ENCODE measurements around the gene CXCL14. TPM values are rescaled to one million over a fixed set of nuclear protein-coding genes. Genes with fewer than 3 reads are reported as not detected.

Gene CXCL14
- total and polyA plus RNA-seq, 2 donors: 16.0 to 107 TPM

GRCh38 chr5:135602882-135603721 is 24.3 kb upstream of the CXCL14 start:
- Histone ChIP-seq H3K36me3 (ENCODE audit: insufficient read depth) (no peaks in the 10 kb centered on the region), H3K4me1 (ENCODE audit: insufficient read depth) (no peaks in the 10 kb centered on the region), H3K4me3 (ENCODE audit: low read depth, low read length) (no peak overlapping the region), H3K27ac (ENCODE audit: low read depth) (no peak overlapping the region)
- WGBS: 80% methylated on average over 7 of the region's 7 CpGs
- no peak for DNase-seq (ENCODE audit: extremely low spot score)

- no peaks in the 10 kb centered on the region for H3K36me3 ChIP-seq (ENCODE audit: insufficient read depth)
- 90% methylated on average over 3 of the region's 3 CpGs for WGBS
- H3K4me3 ChIP-seq (ENCODE audit: low read depth, low read length): no peak overlapping the region
- H3K4me1 ChIP-seq (ENCODE audit: insufficient read depth): no peaks in the 10 kb centered on the region
- DNase-seq (ENCODE audit: extremely low spot score): no peak
- H3K27ac ChIP-seq (ENCODE audit: low read depth): no peak overlapping the region
Observed at GRCh38 chr5:135601466-135601865, 22.7 kb upstream of the CXCL14 start.

- 89% methylated on average over 6 of the region's 6 CpGs for WGBS
- Histone ChIP-seq H3K27ac (ENCODE audit: low read depth) (no peak overlapping the region), H3K4me3 (ENCODE audit: low read depth, low read length) (no peak overlapping the region), H3K4me1 (ENCODE audit: insufficient read depth) (no peaks in the 10 kb centered on the region), H3K36me3 (ENCODE audit: insufficient read depth) (no peaks in the 10 kb centered on the region)
- no peak for DNase-seq (ENCODE audit: extremely low spot score)
Observed at GRCh38 chr5:135600971-135601381, 22.2 kb upstream of the CXCL14 start.

GRCh38 chr5:135600152-135600570 is 21.4 kb upstream of the CXCL14 start:
- no peak overlapping the region for H3K4me3 ChIP-seq (ENCODE audit: low read depth, low read length)
- DNase-seq (ENCODE audit: extremely low spot score): no peak

DNA sequence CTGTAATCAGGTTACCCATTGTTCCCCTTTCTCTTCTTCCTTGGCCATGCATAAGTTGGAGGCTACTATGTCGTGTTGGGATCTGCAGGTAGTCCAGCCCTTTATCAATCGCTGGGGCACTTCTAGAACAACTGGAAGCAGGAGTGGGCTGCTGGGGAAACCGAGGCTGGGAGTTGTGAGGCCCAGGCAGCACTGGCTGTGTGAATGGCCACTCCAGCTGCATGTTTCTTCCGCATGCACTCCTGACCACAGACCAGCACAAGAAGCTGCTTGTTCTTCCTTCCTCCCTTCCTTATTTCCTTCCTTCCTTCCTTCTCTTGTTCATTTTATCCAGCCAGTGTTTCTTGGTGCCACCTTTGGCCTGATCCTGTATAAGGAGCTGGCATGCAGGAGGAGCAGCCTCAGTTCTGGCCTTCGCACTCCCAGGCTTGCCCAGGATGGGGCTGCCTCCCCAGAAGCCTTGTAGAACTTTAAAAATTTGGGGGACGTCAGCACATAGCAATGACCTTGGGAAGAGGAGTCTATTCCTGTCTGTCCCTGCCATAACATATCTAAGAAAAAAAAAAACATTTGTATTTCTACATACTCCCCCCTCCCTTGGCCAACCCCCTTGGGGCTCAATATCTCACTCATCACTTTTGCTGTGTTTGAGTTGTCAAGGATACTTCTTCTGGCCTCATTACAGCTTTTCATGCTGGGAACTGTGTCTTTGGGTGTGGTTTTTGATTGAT is 20.8 kb upstream of the CXCL14 start:
- DNase-seq (ENCODE audit: extremely low spot score): no peak
- Histone ChIP-seq H3K4me3 (ENCODE audit: low read depth, low read length) (no peak overlapping the region), H3K27ac (ENCODE audit: low read depth) (no peak overlapping the region), H3K36me3 (ENCODE audit: insufficient read depth) (no peaks in the 10 kb centered on the region), H3K4me1 (ENCODE audit: insufficient read depth) (no peaks in the 10 kb centered on the region)
- 86% methylated on average over 6 of the region's 6 CpGs for WGBS

More at GRCh38 chr5:135600152-135600570, 21.4 kb upstream of the CXCL14 start:
- H3K27ac ChIP-seq (ENCODE audit: low read depth): no peak overlapping the region
- H3K4me1 ChIP-seq (ENCODE audit: insufficient read depth): no peaks in the 10 kb centered on the region
- 82% methylated on average over 5 of the region's 5 CpGs for WGBS
- no peaks in the 10 kb centered on the region for H3K36me3 ChIP-seq (ENCODE audit: insufficient read depth)

GRCh38 chr5:135598691-135599395 is 20.1 kb upstream of the CXCL14 start:
- Histone ChIP-seq H3K4me1 (ENCODE audit: insufficient read depth) (no peaks in the 10 kb centered on the region), H3K4me3 (ENCODE audit: low read depth, low read length) (no peak overlapping the region), H3K27ac (ENCODE audit: low read depth) (no peak overlapping the region), H3K36me3 (ENCODE audit: insufficient read depth) (no peaks in the 10 kb centered on the region)
- no peak for DNase-seq (ENCODE audit: extremely low spot score)
- 71% methylated on average over 9 of the region's 9 CpGs for WGBS

DNA sequence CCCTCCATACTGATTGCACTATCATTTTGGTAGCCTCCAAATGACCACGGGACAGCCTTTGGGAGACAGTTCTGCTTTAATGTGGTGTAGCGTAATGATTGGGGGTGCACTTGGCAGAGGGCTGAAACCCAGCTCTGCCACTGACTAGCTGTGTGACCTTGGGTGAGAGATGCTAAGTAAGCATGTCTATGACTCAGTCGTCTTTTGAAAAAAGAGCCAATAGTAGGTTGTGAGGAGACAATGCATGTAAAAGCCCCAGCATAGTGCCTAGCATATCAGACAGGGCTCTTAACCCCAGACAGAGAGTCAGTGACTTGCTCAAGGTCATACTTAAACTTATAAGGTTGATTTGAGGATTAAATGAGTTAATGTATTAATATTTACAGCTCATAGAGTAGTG is 18.0 kb upstream of the CXCL14 start:
- H3K36me3 ChIP-seq (ENCODE audit: insufficient read depth): no peaks in the 10 kb centered on the region
- H3K4me3 ChIP-seq (ENCODE audit: low read depth, low read length): no peak overlapping the region
- H3K4me1 ChIP-seq (ENCODE audit: insufficient read depth): no peaks in the 10 kb centered on the region
- no peak overlapping the region for H3K27ac ChIP-seq (ENCODE audit: low read depth)
- 89% methylated on average over 3 of the region's 3 CpGs for WGBS
- DNase-seq (ENCODE audit: extremely low spot score): no peak

DNA sequence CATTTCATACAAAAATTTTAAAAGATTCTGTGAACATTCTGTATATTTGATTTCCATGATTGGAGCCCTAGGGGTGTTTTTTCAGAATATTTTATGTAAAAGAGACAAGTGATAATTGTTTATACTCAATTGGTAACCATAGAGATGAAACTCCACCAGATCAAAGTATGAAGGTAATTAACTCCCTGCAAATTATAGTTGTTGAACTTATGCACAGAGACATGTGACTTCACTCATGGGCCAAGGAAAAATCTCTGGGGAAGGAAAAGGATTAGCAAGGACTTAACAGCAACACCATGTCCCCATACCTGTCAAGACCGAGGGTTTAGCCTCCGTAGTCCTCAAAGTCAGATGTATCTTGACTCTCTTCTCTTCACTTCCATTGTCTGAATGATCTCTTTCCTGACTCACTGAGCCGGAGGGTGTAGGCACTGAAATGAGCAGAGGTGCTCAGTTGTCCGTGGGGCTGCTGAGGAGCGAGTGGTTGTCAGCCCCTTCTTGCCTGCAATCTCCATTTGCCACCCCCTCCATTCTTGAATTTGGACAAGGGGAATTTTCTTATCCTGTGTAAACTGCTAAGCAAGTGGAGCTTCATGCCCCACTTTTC is 17.5 kb upstream of the CXCL14 start:
- Histone ChIP-seq H3K27ac (ENCODE audit: low read depth) (no peak overlapping the region), H3K36me3 (ENCODE audit: insufficient read depth) (no peaks in the 10 kb centered on the region), H3K4me3 (ENCODE audit: low read depth, low read length) (no peak overlapping the region), H3K4me1 (ENCODE audit: insufficient read depth) (no peaks in the 10 kb centered on the region)
- DNase-seq (ENCODE audit: extremely low spot score): no peak
- 90% methylated on average over 5 of the region's 5 CpGs for WGBS

GRCh38 chr5:135594416-135594960 is 15.7 kb upstream of the CXCL14 start:
- no peak for DNase-seq (ENCODE audit: extremely low spot score)
- no peak overlapping the region for H3K4me3 ChIP-seq (ENCODE audit: low read depth, low read length)
- WGBS: 90% methylated on average over 2 of the region's 2 CpGs

DNA sequence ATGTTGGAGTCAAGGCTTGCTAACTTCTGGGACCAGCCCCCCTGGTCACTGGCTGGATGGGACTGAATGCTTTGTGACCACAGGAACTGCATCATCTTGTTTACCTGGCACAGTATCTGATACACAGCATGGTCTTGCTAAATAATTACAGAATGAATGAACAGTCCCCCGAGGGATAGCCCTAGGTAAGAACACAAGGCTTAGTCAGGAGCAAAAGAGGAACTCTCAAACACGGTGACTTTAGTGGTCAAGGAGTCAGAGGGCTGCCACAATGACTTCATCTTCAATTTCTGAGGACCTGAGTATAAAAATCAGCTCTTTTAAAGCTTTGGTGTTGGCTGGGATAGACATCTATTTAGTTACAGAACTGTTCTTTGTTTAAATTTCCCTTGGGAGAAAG is 15.1 kb upstream of the CXCL14 start:
- Histone ChIP-seq H3K36me3 (ENCODE audit: insufficient read depth) (no peaks in the 10 kb centered on the region), H3K27ac (ENCODE audit: low read depth) (no peak overlapping the region), H3K4me1 (ENCODE audit: insufficient read depth) (no peaks in the 10 kb centered on the region), H3K4me3 (ENCODE audit: low read depth, low read length) (no peak overlapping the region)
- DNase-seq (ENCODE audit: extremely low spot score): no peak
- 72% methylated on average over 2 of the region's 2 CpGs for WGBS

More at GRCh38 chr5:135594416-135594960, 15.7 kb upstream of the CXCL14 start:
- no peaks in the 10 kb centered on the region for H3K36me3 ChIP-seq (ENCODE audit: insufficient read depth)
- H3K27ac ChIP-seq (ENCODE audit: low read depth): no peak overlapping the region
- no peaks in the 10 kb centered on the region for H3K4me1 ChIP-seq (ENCODE audit: insufficient read depth)

DNA sequence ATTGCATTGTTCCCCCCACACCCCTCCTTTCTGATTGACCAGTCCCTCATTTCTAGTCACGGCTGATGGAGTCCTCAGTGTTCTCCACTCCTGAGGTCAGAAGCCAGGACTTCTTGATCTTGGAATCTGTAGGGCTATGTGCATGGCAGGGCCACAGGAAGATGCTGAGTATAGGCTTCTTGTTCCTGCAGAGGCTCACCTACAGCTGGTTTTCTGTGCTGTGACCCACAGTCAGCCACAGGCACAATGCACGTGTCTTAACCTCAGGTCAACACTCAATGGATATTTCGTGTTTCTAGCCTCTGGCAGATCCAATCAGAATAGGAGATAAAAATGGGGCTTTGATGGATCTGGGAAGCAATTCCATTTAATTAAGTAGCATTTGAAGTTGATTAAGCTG is 14.3 kb upstream of the CXCL14 start:
- DNase-seq (ENCODE audit: extremely low spot score): no peak
- Histone ChIP-seq H3K27ac (ENCODE audit: low read depth) (no peak overlapping the region), H3K36me3 (ENCODE audit: insufficient read depth) (no peaks in the 10 kb centered on the region), H3K4me1 (ENCODE audit: insufficient read depth) (no peaks in the 10 kb centered on the region), H3K4me3 (ENCODE audit: low read depth, low read length) (no peak overlapping the region)
- 83% methylated on average over 3 of the region's 3 CpGs for WGBS

DNA sequence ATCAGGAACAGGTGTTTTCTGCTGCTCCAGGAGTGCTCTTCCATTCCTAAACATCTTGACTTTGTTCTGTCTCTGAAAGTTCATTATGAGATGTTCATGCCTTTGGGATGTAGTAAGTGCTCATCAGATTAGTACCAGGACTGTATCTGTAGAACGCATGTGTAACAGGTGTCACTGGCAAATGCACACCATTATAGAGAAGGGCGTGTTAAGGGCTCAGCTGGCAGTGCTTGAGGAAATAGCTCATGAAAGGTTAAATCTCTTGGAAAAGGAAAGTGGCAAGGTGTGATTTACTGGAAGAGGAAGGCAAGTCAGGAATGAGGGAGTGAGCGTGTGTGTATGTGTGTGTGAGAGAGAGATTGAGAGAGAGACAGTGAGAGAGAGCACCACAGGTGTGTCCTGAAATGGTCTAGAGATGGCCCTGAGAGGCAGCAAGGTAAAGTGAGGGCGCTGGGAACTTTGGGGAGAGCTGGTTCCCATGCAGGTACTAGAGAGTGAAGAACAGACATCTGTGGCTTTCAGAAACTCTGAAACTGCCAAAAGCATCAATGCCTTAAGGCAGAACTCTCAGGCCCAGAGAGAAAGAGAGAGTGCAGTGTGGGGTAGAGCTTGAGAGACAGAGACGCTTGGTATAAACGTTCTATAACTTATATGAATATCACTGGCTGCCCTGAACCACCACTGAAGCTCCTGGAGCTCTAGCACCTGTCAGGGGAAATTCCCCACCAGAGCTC is 13.7 kb upstream of the CXCL14 start:
- Histone ChIP-seq H3K4me1 (ENCODE audit: insufficient read depth) (no peaks in the 10 kb centered on the region), H3K36me3 (ENCODE audit: insufficient read depth) (no peaks in the 10 kb centered on the region), H3K27ac (ENCODE audit: low read depth) (no peak overlapping the region), H3K4me3 (ENCODE audit: low read depth, low read length) (no peak overlapping the region)
- WGBS: 81% methylated on average over 6 of the region's 6 CpGs
- no peak for DNase-seq (ENCODE audit: extremely low spot score)

DNA sequence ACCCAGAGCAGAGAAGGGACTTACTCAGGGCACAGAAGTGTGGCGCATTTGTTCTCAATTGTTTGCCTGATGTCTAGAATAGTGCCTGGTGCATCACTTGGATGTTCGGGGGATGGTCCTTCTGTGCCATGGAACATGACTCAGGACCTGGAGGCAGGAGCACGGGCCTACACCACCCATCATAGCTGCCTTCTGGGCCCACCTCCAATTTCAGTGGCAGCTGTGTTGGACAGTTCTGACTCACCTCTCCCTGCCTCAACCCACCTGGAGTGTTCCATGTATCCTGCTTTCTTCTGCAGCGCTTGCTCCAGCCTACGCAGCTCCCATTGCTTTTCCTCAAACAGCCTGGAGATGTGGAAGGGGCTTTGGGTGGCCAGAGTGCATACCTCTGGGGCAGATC is 12.5 kb upstream of the CXCL14 start:
- Histone ChIP-seq H3K27ac (ENCODE audit: low read depth) (no peak overlapping the region), H3K36me3 (ENCODE audit: insufficient read depth) (no peaks in the 10 kb centered on the region), H3K4me3 (ENCODE audit: low read depth, low read length) (no peak overlapping the region), H3K4me1 (ENCODE audit: insufficient read depth) (no peaks in the 10 kb centered on the region)
- DNase-seq (ENCODE audit: extremely low spot score): no peak
- 93% methylated on average over 5 of the region's 5 CpGs for WGBS

All from urinary bladder (tissue), 4 donors.